Ovary (tissue), 3 donors: ENCODE measurements around the gene TNFRSF13B.

Experiments
- CTCF ChIP-seq, 3 donors: fragments of 450-650 bp in 2 of 3; fragments of 200-600 bp in 1 of 3; IDR thresholded peaks; one replicate each; pipeline versions ENCODE4 v1.5.1 to v1.8.0; 2016 to 2022; ENCODE audit warnings: antibody characterized with exemption in 3 of 3, mild to moderate bottlenecking in 1 of 3
- EP300 ChIP-seq: sonication (generic); formaldehyde crosslinking; IDR thresholded peaks from one replicate; pipeline ENCODE4 v1.6.1; 2017; ENCODE audit warnings: antibody characterized with exemption
- donor health status: DM: no; HTN: no; CAD: no.

GRCh38 chr17:16920628-16921020 lies 51.3 kb downstream of the TNFRSF13B start:
- no peak for TF ChIP-seq CTCF (IDR thresholded peaks at IDR 0.05)
- TF ChIP-seq EP300: no peak
